WI38 (cell line): Measurements from ENCODE around the gene TPRX2.
A peak's percentile ranks its signal among the peaks of the same experiment; 100 is the strongest.
"Not testable (repeated sequence)": the region's sequence is repeated elsewhere in the genome, so short reads cannot be mapped to it uniquely, and the experiment has no call there.

ENCODE experiments used
- H3K4me3 ChIP-seq: 2 replicates; pipeline ENCODE4 v1.5.1; 2011; ENCODE audit warnings: low read depth, mild to moderate bottlenecking, control low read depth, low read length
- TF ChIP-seq, protein P1 (sequence below): IDR thresholded peaks from 2 replicates; pipeline ENCODE4 v1.5.1; 2012; ENCODE audit warnings: low read depth, mild to moderate bottlenecking, control low read depth, low read length

TPRX2 gene, protein sequence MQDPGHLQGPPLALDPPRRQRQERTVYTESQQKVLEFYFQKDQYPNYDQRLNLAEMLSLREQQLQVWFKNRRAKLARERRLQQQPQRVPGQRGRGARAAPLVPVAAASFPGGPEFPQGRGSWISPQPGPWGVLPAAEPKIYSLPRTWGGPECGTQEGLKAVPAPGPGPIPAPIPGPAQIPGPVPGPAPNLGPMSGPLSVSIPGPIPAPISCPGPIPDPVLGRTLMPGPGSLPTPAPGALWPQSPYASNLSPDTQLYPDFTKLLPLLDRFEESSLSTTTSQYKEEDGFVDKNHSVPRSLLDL

DNA sequence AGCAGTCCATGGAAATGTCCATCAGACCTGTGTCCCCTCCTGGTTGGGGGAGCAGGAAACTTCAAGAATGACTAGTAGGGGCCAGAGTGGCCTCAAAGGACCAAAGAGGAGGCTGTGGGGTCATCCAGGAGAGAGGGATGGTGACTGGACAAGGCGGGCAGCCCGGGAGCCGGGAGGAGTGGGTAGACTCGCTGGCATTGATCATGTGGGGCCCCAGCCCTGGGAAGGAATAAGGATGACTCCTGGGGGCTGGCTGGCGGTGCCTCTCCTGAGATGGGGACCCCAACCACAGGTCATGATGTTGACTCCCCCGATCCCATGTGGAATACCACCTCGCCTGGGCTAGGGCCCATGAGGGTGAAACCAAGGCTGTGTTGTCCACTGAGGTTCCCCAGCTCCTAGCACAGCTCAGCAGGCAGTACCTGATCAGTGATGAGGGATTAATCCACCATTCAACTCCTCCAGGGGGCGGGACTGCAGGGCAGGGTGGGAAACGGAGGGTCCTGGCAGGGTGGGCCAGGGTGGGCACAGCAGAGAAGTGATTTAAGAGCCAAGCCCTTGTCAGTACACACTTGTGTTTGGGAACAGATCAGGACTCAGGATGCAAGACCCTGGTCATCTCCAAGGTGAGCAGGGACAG is at the start of gene TPRX2:
Gene TPRX2 (plus strand): TSS at position 590 of the 640 bp plus-strand sequence. CDS start 12 bp downstream, at position 602.
- H3K4me3 ChIP-seq = not testable (repeated sequence)

DNA sequence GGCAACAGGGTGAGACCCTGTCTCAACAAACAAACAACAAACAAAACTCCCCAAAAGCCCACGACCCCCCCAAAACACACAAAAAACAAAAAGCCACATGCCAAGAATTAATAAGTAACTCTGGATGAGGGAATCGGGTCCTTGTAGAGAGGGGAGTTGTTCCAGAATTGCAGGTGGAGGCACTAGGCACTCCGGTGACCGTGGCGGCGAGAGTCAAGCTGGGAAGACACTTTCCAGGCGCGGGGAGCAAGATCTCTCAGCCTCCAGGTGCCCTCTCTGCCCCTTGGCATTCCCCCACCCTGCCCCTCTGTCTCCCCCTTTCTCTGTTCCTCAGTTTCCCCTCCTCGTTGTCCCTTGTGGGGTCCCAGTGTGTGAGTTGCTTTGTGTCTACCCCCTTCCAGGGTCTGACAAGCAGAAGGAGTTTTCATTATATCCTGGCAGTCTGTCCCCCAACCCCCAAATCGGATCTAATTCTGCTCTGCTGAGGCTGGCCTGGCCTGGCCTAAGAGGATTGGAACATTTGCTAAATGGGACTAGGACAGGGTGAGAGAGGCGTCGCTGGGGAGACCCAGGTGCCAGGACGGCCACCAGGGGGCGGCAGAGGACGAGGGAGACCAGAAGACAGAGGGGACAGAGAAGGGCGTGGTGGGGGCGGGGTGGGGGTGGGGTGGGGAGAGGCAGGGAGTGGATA is 45.6 kb upstream of the TPRX2 start:
- TF ChIP-seq, protein P1, sequence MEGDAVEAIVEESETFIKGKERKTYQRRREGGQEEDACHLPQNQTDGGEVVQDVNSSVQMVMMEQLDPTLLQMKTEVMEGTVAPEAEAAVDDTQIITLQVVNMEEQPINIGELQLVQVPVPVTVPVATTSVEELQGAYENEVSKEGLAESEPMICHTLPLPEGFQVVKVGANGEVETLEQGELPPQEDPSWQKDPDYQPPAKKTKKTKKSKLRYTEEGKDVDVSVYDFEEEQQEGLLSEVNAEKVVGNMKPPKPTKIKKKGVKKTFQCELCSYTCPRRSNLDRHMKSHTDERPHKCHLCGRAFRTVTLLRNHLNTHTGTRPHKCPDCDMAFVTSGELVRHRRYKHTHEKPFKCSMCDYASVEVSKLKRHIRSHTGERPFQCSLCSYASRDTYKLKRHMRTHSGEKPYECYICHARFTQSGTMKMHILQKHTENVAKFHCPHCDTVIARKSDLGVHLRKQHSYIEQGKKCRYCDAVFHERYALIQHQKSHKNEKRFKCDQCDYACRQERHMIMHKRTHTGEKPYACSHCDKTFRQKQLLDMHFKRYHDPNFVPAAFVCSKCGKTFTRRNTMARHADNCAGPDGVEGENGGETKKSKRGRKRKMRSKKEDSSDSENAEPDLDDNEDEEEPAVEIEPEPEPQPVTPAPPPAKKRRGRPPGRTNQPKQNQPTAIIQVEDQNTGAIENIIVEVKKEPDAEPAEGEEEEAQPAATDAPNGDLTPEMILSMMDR = peak; percentile 39
- no peak overlapping the region for H3K4me3 ChIP-seq

DNA sequence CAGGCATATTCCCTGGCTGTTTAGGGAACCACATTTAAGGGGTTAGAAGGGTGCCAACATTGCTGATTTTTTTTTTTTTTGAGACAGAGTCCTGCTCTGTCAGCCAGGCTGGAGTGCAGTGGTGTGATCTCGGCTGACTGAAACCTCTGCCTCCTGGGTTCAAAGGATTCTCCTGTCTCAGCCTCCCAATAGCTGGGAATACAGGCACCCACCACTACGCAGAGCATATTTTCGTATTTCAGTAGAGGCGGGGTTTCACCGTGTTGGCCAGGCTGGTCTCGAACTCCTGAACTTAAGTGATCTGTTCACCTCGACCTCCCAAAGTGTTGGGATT is 45.1 kb upstream of the TPRX2 start:
- TF ChIP-seq, protein P1 = no peak

DNA sequence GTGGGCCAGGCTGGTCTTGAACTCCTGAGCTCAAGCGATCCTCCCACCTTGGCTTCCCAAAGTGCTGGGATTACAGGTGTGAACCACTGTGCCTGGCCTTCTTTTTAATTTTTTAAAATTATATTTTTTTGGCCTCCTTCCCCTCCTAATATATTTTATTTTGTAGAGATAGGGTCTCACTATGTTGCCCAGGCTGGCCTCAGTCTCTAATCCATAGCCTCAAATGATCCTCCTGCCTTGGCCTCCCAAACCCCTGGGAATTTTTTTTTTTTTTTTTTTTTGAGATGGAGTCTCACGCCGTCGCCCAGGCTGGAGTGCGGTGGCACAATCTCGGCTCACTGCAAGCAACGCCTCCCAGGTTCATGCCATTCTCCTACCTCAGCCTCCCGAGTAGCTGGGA is 42.8 kb upstream of the TPRX2 start:
- not testable (repeated sequence) for H3K4me3 ChIP-seq

More for the DNA sequence above, 45.1 kb upstream of the TPRX2 start:
- no peak overlapping the region for H3K4me3 ChIP-seq

DNA sequence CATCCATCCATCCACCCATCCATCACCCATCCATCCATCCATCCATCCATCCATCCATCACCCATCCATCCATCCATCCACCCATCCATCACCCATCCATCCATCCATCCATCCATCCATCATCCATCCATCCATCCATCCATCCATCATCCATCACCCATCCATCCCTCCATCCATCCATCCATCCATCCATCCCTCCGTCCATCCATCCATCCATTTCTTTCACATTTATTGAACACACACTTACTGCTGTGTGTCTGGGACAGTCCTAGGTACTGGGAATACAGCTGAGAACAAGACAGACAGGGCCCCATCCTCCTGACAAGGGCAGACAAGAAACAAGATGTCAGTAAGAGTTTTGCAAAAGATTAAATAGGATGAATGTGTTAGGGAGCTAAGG is 40.8 kb upstream of the TPRX2 start:
- H3K4me3 ChIP-seq = not testable (repeated sequence)

DNA sequence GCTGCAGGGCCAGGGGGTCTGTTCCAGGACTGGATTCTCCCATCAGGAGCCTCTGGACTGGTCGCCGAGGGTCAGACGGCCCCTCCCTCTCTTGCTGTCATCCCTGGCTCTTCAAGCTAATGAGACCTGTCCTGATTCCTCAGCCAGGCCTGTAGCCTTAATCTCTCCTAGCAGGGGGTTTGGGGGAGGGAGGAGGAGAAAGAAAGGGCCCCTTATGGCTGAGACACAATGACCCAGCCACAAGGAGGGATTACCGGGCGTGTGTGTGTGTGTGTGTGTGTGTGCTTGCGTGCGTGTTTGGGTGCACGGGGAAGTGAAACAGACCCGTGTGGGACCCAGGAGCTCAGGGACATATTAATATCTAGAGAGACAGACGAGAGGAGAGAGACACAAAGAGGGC is 39.2 kb upstream of the TPRX2 start:
- peak overlapping the region; percentile 8; the same call in 1 of the 2 replicates for H3K4me3 ChIP-seq
- TF ChIP-seq, protein P1 = no peak

DNA sequence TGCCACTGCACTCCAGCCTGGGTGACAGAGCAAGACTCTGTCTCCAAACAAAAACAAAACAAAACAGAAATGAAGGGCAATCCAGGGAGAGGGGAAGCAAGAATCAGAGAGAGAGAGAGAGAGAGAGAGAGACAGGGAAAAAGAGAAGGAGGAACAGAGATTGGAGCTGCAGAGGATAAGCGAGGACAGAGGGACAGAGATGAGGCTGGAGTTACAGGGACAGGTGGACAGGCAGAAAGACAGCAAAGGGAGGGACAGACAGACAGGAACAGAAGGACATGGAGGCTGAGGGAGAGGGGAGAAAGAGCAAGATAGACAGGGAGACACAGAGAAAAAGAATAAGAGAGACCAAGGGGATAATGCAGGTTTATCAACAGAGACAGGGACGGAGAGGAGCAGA is 38.6 kb upstream of the TPRX2 start:
- TF ChIP-seq, protein P1 = no peak

DNA sequence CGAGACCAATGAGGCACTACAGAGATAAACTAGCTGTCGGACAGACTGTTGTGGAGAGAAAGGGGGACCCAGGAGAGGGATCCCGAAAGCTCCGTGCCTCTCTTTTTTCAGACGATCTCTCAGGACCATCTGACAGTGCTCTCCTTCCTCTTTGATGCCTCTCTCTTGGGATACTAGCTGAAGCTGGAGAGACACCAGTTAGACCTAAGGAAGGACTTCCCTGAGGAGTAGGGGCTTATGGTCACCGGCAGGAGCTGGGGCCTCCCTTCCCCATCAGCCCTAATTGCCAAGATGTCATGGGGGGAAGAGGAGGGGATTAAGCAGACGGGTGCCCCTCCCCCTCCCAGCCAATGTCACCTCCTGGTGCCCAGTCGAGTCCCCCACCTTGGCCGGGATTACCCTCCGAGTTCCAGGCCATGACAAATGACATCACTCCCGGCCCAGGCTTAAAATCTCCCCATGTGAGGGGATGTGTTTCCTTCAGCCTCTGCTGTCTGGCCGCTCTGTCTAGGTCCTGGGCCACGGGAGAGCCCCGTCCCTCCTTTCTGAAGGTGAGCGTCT is 37.5 kb upstream of the TPRX2 start, which contains the start of gene CRX:
Gene CRX (plus strand): TSS at position 478 of the 561 bp plus-strand sequence. CDS start 12,507 bp downstream, outside the sequence.
- no peak within 1 kb of the TSS for H3K4me3 ChIP-seq

More for the DNA sequence above, 38.6 kb upstream of the TPRX2 start:
- H3K4me3 ChIP-seq = no peak overlapping the region

More for the DNA sequence above, 37.5 kb upstream of the TPRX2 start, which contains the start of gene CRX:
- TF ChIP-seq, protein P1 = no peak
